Prostate gland (tissue), 2 donors: ENCODE results near the gene STS.

ENCODE experiments used
- CTCF ChIP-seq, 4 experiments: fragments of 200-600 bp in 2 of 4; fragments of 450-650 bp in 2 of 4; sonication (generic) in 2 of 4; IDR thresholded peaks; 1 replicate in 3 of 4; 2 replicates in 1 of 4; pipeline ENCODE4 v1.5.1; 2016 to 2019; ENCODE audit warnings: antibody characterized with exemption in 4 of 4, mild to moderate bottlenecking in 2 of 4, moderate library complexity in 2 of 4
- POLR2A ChIP-seq: fragments of 450-650 bp; IDR thresholded peaks from one replicate; pipeline ENCODE4 v1.6.1; 2016; ENCODE audit warnings: antibody characterized with exemption, mild to moderate bottlenecking

DNA sequence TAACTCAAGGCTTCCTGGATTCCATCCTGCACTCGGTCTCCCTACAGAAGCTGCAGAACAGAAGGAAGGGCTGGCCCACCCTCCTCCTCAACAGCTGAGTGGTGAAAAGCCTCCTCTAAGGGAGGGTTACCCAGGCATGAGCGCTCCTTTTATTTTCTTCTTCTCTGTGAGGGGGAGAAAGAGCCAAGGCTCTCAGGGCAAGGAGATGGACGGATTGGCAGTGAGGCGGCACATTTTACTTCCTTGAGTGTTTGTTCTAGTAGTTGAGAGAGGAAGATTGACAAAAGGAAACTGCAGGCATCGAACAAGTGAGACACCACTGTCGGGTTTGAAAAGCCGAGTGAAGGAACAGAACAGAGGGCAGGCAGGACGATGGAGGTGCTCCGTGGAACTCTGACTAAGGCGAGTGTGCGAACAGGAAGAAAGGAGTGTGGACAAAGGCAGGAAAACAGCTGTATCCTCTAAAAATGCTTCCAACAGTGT lies 38.4 kb upstream of the STS start:
- TF ChIP-seq CTCF (IDR thresholded peaks at IDR 0.05): no peak
- TF ChIP-seq POLR2A: no peak
